NCI-H1105 treated with DMSO at 0.1 percent for 48 hours (cell line): ENCODE results near the gene BICD2.

Source experiments
- DNase-seq: peaks from one replicate; lab custom pipeline; 2025; lab: John Stamatoyannopoulos, UW

The BICD2 gene

DNA sequence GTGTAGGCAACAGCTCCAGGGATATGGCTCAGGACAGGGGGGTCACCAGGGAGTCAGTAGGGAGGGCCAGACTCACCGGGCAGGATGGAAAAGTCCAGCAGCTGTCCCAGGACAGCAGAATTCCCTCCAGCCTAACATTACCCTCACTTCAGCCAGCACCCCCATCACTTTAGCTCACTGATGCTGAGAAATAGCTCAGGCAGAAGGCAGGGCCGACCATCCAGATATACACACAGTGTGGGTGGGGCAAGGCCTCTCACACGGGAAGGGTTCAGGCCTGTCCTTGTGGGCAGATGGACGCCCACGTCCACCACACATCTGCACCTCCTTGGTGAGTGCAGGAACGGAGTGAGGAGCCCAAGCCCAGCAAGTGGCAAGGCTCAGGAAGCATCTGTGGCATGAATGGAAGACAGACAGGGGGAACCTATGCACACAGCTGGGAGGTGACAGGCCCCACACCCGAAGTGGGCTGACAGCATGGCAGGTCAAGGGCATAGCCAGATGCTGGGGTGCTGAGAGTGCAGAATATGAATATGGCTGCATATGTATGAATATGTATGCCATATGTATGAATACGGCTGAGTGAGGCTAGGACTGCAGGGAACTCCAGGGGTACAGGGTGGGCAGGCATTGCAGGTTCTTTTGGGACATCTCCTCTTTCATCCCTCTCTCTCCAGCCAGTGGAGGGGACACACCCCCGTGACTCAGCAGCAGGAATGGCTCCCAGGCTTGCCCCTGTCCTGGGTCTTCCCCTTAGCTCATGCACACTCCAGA lies 17.0 kb downstream of the BICD2 start:
- DNase-seq: no peak

GRCh38 chr9:92746567-92747458 lies 17.8 kb downstream of the BICD2 start:
- no peak for DNase-seq

GRCh38 chr9:92745881-92746280 lies 18.8 kb downstream of the BICD2 start:
- DNase-seq: no peak

DNA sequence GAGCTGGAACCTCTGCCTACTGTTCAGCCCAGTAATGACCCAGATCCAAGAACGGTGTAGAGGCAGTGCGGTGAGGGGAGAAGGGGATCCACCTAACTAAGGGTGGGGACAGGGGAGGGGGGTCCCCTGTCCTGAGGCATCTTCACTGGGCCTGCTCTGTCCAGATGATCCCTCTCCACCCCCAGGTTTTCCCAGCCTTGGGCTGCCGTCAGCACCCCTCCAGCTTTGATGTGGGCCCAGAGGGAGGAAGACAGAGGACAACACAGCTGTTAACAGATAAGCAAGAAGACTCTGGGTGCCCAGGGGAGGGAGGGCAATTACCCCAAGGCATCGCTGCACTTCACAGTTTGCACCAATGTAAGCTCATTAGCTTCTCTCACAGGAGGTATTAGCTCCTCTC lies 19.3 kb downstream of the BICD2 start:
- no peak for DNase-seq

DNA sequence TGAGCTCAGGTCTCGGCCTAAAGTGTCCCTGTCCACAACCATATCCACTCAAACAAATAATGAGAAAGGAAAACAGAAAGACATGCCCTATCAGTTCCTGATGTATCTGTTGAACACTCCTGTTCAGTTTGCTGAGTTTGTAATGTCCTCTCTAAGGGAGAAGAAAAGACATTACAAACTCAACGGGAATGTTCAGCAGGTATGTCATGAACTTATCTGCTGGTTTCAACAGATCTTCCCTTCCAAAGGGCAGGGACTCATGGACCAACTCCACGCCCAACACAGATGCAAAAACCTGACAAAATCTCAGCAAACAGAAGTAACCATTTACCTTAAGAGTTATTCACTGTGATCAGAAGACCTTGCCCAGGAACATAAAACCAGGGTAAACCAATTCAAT lies 23.7 kb downstream of the BICD2 start:
- DNase-seq: no peak

DNA sequence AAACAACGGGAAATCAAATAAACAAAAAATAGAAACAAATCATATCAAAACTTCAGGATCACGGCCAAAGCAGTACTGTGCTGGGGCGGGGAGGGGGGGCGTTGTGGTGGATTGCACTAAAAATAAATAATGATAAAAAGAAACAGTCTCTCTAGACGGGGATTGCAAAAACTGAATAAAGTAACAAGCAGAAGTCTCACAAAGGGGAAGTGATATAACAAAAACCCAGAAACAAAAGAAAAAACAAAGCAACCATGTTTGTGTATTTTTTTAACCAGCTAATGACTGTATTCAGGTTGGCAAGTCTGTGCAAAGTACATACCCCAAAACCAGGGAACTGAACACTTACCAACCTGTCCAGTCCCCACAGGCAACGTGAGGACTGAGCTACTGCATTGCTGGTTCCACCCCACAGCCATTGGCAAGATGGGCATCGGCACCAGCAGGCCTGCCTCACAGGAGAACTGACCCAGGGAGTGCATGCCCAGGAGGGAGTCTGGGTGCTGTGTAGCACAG lies 24.1 kb downstream of the BICD2 start:
- no peak for DNase-seq

DNA sequence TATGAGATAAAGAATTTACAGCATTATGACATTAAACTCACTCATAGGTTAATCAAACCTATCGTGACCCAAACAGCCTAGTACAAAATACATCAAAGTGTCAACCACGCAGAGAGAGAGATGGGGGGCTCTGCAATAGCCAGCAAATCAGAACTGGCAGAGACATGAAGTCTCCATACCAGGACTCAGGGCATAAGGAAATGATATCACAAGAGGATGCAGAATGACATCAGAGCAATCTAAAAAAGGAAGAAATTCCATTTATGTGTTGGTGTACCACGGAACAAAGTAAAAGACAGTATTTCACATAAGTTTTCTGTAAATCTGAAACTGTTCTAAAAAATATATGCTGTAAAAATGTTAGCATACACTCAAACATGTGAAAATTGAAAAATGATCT lies 24.6 kb downstream of the BICD2 start:
- no peak for DNase-seq

GRCh38 chr9:92739346-92739970 lies 25.2 kb downstream of the BICD2 start:
- no peak for DNase-seq

DNA sequence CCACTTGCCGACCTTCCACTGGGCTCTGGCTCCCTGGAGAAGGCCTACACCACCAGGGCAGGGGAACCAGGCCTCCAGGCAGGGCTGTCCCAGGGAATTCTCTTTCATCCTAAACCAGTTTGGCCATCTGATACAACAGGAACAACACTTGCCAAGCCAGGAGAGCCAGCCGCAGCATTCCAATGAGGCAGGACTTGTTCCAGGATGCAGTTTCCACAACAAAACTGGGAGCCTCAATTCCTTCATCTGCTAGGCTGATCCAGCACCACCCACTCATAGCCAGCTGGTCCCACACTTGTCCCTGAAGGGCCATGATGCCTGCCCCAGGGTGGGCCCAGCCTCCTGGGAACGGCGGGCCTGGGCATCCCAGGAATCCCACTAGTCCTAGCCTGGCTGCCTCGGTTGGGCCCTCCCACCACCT lies 26.0 kb downstream of the BICD2 start:
- DNase-seq: no peak

DNA sequence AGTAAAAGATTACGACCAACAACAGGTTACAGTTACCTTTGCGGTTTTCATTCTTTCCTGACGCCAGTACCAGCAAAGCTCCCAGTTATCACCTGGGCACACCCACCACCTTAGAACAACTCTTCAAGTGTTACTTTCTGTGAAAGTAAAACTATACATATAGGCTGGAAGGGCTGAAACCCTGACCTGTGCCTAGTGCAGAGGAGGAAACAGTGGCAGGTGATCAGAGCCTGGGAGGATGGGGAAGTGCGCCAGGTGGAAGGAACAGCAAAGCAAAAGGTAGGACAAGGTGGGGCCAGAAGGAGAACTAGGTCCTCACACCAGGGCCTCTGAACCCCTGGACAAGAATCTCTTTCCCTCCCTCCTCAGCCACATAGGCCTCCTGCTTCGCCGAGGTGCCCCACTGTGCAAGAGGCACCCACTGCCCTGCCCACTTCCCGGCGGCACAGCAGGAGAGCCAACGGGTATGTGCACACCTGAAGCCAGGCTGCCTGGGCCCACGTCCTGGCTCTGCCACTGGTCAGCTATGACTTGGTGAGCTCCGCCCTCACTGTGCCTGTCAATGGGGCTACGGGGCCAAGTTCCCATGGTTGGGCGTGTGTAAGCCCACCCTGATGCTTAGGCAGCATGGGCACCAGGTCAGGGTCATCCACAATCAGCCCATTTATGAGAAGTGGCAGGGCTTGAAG lies 26.9 kb downstream of the BICD2 start:
- no peak for DNase-seq

GRCh38 chr9:92737216-92737606 lies 27.4 kb downstream of the BICD2 start:
- no peak for DNase-seq

GRCh38 chr9:92736563-92737215 lies 27.9 kb downstream of the BICD2 start:
- no peak for DNase-seq

GRCh38 chr9:92735636-92736562 lies 28.7 kb downstream of the BICD2 start:
- no peak for DNase-seq

GRCh38 chr9:92734931-92735635 lies 29.6 kb downstream of the BICD2 start:
- no peak for DNase-seq

DNA sequence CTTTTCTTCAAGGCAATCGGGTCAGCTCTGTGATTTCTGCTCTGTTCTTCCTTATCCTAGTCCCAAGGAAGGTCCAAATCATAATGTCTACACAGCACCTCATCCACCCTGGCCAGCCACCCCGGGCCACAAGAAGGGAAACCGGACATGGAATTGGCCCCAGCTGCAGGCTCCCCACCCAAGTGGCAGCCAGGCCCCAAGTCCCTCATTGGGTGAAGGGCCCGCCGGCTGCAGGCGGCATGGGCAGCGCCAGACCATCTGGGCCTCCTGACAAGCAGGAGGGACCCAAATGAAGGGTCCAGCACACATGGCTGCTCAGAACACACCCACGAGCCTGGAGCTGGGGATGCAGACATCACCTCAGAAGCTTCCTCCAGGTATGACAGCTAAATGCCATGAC lies 33.7 kb downstream of the BICD2 start:
- no peak for DNase-seq

DNA sequence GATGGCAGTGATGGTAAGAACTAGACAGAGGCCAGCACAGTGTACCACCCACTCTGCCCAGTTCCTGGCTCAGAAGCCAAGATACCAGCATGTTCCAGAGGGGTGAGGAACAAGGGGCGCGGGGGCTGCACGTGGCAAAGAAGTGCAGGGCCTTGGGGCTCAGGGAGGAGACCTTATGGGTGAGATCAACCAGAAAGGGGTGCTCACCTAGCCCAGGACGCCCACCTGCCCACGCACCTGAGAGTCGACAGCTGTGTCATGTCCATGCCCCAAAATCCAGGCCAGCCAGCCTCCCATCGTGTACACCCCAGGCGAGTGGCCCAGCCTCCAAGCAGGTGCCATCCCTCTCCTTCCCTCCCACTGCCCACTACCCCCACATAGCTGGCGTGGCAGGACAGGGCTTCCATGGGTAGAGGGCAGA lies 34.9 kb downstream of the BICD2 start:
- DNase-seq: no peak

GRCh38 chr9:92728831-92729734 lies 35.5 kb downstream of the BICD2 start:
- DNase-seq: no peak
